ENCODE results near the gene PXMP2.

DNA sequence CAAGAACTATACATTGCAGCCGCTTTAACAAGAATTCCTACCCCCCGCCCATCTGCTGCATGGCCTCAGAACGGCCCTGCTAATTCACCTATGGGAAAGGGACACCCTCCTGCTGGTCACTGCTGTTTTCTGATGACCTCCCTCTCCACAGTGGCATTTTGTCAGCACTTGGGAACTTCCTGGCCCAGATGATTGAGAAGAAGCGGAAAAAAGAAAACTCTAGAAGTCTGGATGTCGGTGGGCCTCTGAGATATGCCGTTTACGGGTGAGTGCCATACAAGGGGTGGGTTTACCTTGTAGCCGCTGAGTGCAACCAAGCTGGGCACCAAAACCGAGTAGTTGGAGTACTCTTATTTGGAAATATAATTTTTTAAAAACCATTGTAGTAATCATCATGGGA, 2.7 kb downstream of the PXMP2 start:
- TF ChIP-seq, protein P1, sequence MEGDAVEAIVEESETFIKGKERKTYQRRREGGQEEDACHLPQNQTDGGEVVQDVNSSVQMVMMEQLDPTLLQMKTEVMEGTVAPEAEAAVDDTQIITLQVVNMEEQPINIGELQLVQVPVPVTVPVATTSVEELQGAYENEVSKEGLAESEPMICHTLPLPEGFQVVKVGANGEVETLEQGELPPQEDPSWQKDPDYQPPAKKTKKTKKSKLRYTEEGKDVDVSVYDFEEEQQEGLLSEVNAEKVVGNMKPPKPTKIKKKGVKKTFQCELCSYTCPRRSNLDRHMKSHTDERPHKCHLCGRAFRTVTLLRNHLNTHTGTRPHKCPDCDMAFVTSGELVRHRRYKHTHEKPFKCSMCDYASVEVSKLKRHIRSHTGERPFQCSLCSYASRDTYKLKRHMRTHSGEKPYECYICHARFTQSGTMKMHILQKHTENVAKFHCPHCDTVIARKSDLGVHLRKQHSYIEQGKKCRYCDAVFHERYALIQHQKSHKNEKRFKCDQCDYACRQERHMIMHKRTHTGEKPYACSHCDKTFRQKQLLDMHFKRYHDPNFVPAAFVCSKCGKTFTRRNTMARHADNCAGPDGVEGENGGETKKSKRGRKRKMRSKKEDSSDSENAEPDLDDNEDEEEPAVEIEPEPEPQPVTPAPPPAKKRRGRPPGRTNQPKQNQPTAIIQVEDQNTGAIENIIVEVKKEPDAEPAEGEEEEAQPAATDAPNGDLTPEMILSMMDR (IDR thresholded peaks at IDR 0.05; ENCODE audit: low read length) = no peak
- TF ChIP-seq EZH2 (IDR thresholded peaks at IDR 0.05; ENCODE audit: borderline replicate concordance, low read length) = no peak
